Measurements from ENCODE around the gene GRIK1. TPM values are rescaled to one million over a fixed set of nuclear protein-coding genes. Genes with fewer than 3 reads are reported as not detected.

Gene GRIK1
- total RNA-seq, 1 experiment from 2014 or later: not detected

DNA sequence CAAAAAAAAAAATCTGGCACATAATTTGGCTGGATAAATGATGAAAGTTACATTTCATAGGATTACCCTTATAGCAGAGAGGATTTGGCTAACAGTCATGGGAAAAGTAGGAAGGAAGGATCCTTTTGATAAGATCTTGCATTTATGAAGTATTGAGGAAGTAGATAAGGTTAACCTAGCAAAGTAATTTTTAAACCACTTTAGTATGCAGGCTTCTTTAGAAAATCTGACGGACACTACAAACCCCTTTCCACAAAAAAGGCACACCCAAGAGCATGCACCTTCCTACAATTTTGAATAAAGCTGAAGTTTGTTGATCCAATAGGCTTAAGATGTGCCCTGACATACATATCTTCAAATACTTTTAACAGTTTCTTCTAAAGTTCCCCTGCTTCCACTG lies 275.2 kb downstream of the GRIK1 start:
- Histone ChIP-seq H3K27me3 (ENCODE audit: insufficient read depth, low read depth) (no peaks in the 10 kb centered on the region), H3K9me2 (ENCODE audit: insufficient read depth) (no peaks in the 10 kb centered on the region), H2AFZ (no peak overlapping the region), H3K36me3 (ENCODE audit: low read depth) (no peaks in the 10 kb centered on the region), H3K4me1 (replicated peaks; ENCODE audit: insufficient read depth) (no peaks in the 10 kb centered on the region), H3K4me3 (no peak overlapping the region), H4K20me1 (ENCODE audit: insufficient read depth) (no peaks in the 10 kb centered on the region), H3K79me2 (ENCODE audit: low read depth) (no peaks in the 10 kb centered on the region), H3K4me2 (no peak overlapping the region), H3K27ac (no peak overlapping the region), H3K9me3 (ENCODE audit: insufficient read depth, low read depth) (no peaks in the 10 kb centered on the region), H3F3A (ENCODE audit: insufficient read depth, low read depth) (no peaks in the 10 kb centered on the region)
- POLR2A ChIA-PET (ENCODE audit: unreplicated experiment): no interaction called here
- TF ChIP-seq, protein P1, sequence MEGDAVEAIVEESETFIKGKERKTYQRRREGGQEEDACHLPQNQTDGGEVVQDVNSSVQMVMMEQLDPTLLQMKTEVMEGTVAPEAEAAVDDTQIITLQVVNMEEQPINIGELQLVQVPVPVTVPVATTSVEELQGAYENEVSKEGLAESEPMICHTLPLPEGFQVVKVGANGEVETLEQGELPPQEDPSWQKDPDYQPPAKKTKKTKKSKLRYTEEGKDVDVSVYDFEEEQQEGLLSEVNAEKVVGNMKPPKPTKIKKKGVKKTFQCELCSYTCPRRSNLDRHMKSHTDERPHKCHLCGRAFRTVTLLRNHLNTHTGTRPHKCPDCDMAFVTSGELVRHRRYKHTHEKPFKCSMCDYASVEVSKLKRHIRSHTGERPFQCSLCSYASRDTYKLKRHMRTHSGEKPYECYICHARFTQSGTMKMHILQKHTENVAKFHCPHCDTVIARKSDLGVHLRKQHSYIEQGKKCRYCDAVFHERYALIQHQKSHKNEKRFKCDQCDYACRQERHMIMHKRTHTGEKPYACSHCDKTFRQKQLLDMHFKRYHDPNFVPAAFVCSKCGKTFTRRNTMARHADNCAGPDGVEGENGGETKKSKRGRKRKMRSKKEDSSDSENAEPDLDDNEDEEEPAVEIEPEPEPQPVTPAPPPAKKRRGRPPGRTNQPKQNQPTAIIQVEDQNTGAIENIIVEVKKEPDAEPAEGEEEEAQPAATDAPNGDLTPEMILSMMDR (conservative IDR thresholded peaks at IDR 0.05): no peak
- TF ChIP-seq EZH2 (IDR thresholded peaks at IDR 0.05; ENCODE audit: low read depth): no peak
- intact Hi-C loops (cut with micrococcal nuclease; ENCODE audit: unreplicated experiment): no loop called here
- CTCF ChIA-PET: interaction anchor here (0.6 kb wide), 1 partner anchor 562 kb away, joined by 3 read pairs; no protein-coding TSS in a partner anchor
- no peak for DNase-seq
- no TSS peak for BruUV-seq (replicated peaks)

DNA sequence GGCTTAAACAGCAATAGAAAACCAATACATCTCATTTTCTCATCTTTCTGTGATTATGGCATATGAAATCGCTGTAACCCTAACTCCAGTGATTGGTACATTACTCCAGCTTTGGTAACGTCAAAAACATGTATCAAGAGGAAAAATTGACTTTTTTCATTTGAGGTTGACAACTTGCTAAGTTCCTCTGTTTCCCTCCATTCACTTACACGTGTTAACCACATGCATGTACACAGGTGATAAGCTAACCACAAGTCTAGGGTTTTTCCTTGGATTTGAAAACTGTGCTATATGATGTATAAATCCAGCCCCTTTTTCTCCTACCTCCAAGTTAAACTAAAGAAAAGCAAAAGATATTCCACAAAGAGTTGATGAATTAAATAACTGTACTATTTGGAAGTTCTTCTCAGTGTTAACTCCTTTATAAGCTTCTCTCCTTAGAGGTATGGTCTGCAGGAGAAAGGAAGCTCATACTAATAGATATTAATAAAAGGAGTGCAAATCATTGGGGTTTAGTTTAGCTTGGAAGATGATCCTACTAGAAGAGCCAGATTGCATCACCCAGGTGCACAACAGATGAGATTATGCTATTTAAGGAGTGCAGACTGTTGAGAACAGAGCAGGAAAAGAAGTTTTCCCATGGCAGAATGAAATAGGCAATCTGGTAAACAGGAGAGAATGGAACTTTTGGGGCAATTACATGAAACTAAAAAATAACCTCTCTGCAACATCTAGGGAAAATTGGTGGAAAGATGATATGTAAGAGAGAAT lies 277.9 kb downstream of the GRIK1 start:
- CTCF ChIA-PET: no interaction called here

DNA sequence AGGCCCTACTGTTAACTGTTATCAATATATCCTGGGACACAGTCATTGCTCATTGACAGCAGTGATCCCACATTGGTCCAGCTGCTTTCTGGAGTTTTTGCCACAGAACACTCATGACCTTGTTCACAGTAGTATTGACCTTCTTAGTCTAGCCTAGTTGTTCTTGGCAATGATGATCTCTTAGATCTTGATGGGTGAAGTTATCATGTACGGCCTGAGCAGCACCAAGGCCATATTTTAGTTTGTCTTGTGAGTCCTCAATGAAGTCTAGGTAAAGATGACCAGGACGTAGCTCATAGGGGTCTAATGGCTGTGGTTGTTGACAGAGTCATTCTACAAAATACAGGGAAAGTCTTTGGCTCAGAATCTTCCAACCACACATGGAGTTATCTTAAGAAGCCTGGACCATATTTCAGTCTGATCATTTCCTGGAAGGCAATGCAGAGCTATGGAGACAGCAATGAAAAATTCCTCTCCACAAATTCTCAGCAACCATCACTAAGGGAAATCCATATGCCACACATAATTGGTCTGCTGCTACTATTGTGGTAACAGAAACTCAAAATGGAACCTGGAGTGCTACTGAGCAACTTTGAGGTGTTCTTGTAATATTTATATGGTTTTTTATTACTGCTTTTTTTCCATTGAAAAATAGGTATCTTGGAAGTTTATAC lies 279.6 kb downstream of the GRIK1 start:
- intact Hi-C loops (cut with micrococcal nuclease; ENCODE audit: unreplicated experiment): no loop called here
- ChIA-PET POLR2A (ENCODE audit: unreplicated experiment) (no interaction called here), CTCF (no interaction called here)
- no peaks in the 10 kb centered on the region for H3K9me3 ChIP-seq (ENCODE audit: insufficient read depth, low read depth)
- H3K4me3 ChIP-seq: no peak overlapping the region
- no peaks in the 10 kb centered on the region for H3K27me3 ChIP-seq (ENCODE audit: insufficient read depth, low read depth)
- H4K20me1 ChIP-seq (ENCODE audit: insufficient read depth): no peaks in the 10 kb centered on the region
- no peaks in the 10 kb centered on the region for H3K79me2 ChIP-seq (ENCODE audit: low read depth)
- H2AFZ ChIP-seq: no peak overlapping the region
- TF ChIP-seq EZH2 (IDR thresholded peaks at IDR 0.05; ENCODE audit: low read depth): no peak
- TF ChIP-seq, protein P1 (conservative IDR thresholded peaks at IDR 0.05): no peak
- no peaks in the 10 kb centered on the region for H3K36me3 ChIP-seq (ENCODE audit: low read depth)
- no peaks in the 10 kb centered on the region for H3F3A ChIP-seq (ENCODE audit: insufficient read depth, low read depth)
- no TSS peak for BruUV-seq (replicated peaks)
- no peak overlapping the region for H3K4me2 ChIP-seq
- DNase-seq: no peak
- H3K4me1 ChIP-seq (replicated peaks; ENCODE audit: insufficient read depth): peaks cover 13% of the 10 kb centered on the region
- no peaks in the 10 kb centered on the region for H3K9me2 ChIP-seq (ENCODE audit: insufficient read depth)
- no peak overlapping the region for H3K27ac ChIP-seq

More for the DNA sequence above, 277.9 kb downstream of the GRIK1 start:
- no peaks in the 10 kb centered on the region for H3K9me3 ChIP-seq (ENCODE audit: insufficient read depth, low read depth)
- no peaks in the 10 kb centered on the region for H3K9me2 ChIP-seq (ENCODE audit: insufficient read depth)
- no peak for TF ChIP-seq EZH2 (IDR thresholded peaks at IDR 0.05; ENCODE audit: low read depth)
- TF ChIP-seq, protein P1 (conservative IDR thresholded peaks at IDR 0.05): no peak
- H2AFZ ChIP-seq: no peak overlapping the region
- H3K79me2 ChIP-seq (ENCODE audit: low read depth): no peaks in the 10 kb centered on the region
- H4K20me1 ChIP-seq (ENCODE audit: insufficient read depth): no peaks in the 10 kb centered on the region
- no TSS peak for BruUV-seq (replicated peaks)
- intact Hi-C loops (cut with micrococcal nuclease; ENCODE audit: unreplicated experiment): no loop called here
- peaks cover 7% of the 10 kb centered on the region for H3K4me1 ChIP-seq (replicated peaks; ENCODE audit: insufficient read depth)
- H3F3A ChIP-seq (ENCODE audit: insufficient read depth, low read depth): no peaks in the 10 kb centered on the region
- H3K27me3 ChIP-seq (ENCODE audit: insufficient read depth, low read depth): no peaks in the 10 kb centered on the region
- H3K36me3 ChIP-seq (ENCODE audit: low read depth): no peaks in the 10 kb centered on the region
- H3K27ac ChIP-seq: no peak overlapping the region
- no peak overlapping the region for H3K4me3 ChIP-seq
- H3K4me2 ChIP-seq: no peak overlapping the region
- DNase-seq: no peak
- POLR2A ChIA-PET (ENCODE audit: unreplicated experiment): no interaction called here

Data from PC-9 (cell line).